Esophagus squamous epithelium (tissue), 5 donors: Measurements from ENCODE around the gene CD300LG. TPM values are rescaled to one million over a fixed set of nuclear protein-coding genes. Genes with fewer than 3 reads are reported as not detected.
A peak's percentile ranks its signal among the peaks of the same experiment; 100 is the strongest.

Experiments used
- DNase-seq: peaks from one replicate; lab custom pipeline; 2025; lab: John Stamatoyannopoulos, UW
- H3K27ac ChIP-seq, 4 donors: fragments of 200-600 bp; sonication (generic); one replicate each; pipeline ENCODE4 v1.5.1; 2016 to 2019; ENCODE audit warnings: mild to moderate bottlenecking in 1 of 4
- H3K27me3 ChIP-seq, 4 donors: fragments of 200-600 bp; sonication (generic); 1 replicate in 3 of 4; 2 replicates in 1 of 4; pipeline versions ENCODE4 v1.5.1 to v1.6.0; 2017 to 2021; ENCODE audit warnings: antibody characterized with exemption in 1 of 4
- H3K36me3 ChIP-seq, 3 donors: fragments of 200-600 bp; sonication (generic); one replicate each; pipeline ENCODE4 v1.5.1; 2016 to 2019
- H3K4me1 ChIP-seq, 3 donors: fragments of 200-600 bp; sonication (generic); one replicate each; pipeline ENCODE4 v1.5.1; 2017 to 2019
- H3K4me3 ChIP-seq, 4 donors: fragments of 200-600 bp; sonication (generic); 1 replicate in 3 of 4; 2 replicates in 1 of 4; pipeline ENCODE4 v1.5.1; 2016 to 2019; ENCODE audit warnings: mild to moderate bottlenecking in 2 of 4, moderate library complexity in 1 of 4
- H3K9me3 ChIP-seq, 3 donors: fragments of 200-600 bp; sonication (generic); one replicate each; pipeline ENCODE4 v1.5.1; 2016 to 2019
- CTCF ChIP-seq, 6 experiments: fragments of 450-650 bp in 4 of 6; fragments of 200-600 bp in 2 of 6; sonication (generic) in 2 of 6; IDR thresholded peaks; one replicate each; pipeline ENCODE4 v1.5.1; 2016 to 2019; ENCODE audit warnings: antibody characterized with exemption in 6 of 6, mild to moderate bottlenecking in 4 of 6, moderate library complexity in 4 of 6
- POLR2A ChIP-seq, 4 donors: fragments of 450-650 bp; IDR thresholded peaks; one replicate each; pipeline ENCODE4 v1.6.1; 2017; ENCODE audit warnings: antibody characterized with exemption in 4 of 4, mild to moderate bottlenecking in 4 of 4, moderate library complexity in 3 of 4
- WGBS, 2 donors: methylation state at CpG; one replicate each; pipeline ENCODE4 v1.1.5; 2018; 5-methylcytosine and 5-hydroxymethylcytosine counted together
- intact Hi-C: fragments of 100-400 bp; cut with DNase I; formaldehyde crosslinking; loops from one replicate; pipeline ENCODE4 v1.15.0; 2022
- total RNA-seq, 4 donors: library from RNA; depleted of rRNA; stranded (reverse); fragments of >200 nt; gene quantifications; one replicate each; pipeline ENCODE4 v1.1.0, GENCODE V29; 2016
- donor health status: DM: yes; HTN: yes; CAD: no.

The CD300LG gene
- total RNA-seq, 4 donors from 2014 or later: 0.30 to 2.3 (median 0.94) TPM

- no peak for DNase-seq
- no peak for TF ChIP-seq CTCF (IDR thresholded peaks at IDR 0.05)
- no peak for TF ChIP-seq POLR2A (IDR thresholded peaks at IDR 0.05)
- Histone ChIP-seq H3K27ac (no peak overlapping the region), H3K4me1 (peaks cover 0 to 9% (median 0%) of the 10 kb centered on the region in 3 donors), H3K4me3 (no peak overlapping the region), H3K36me3 (peaks cover 0 to 6% (median 0%) of the 10 kb centered on the region in 3 donors), H3K27me3 (no peaks in the 10 kb centered on the region), H3K9me3 (no peaks in the 10 kb centered on the region)
- 85% methylated on average over 4 of the region's 10 CpGs; no CpG with 5 or more reads in 1 of the 2 donors for WGBS, 2 donors
- intact Hi-C loops: no loop called here
Measured at GRCh38 chr17:43877451-43878155, 30.6 kb downstream of the CD300LG start.

GRCh38 chr17:43878260-43879175 lies 31.5 kb downstream of the CD300LG start:
- Histone ChIP-seq H3K27ac (no peak overlapping the region), H3K4me1 (peaks cover 0 to 8% (median 0%) of the 10 kb centered on the region in 3 donors), H3K4me3 (no peak overlapping the region), H3K27me3 (no peaks in the 10 kb centered on the region), H3K9me3 (no peaks in the 10 kb centered on the region), H3K36me3 (peaks cover 0 to 6% (median 0%) of the 10 kb centered on the region in 3 donors)
- TF ChIP-seq POLR2A (IDR thresholded peaks at IDR 0.05): no peak
- peak; percentile 84 to 97 (median 92) for TF ChIP-seq CTCF (IDR thresholded peaks at IDR 0.05)
- intact Hi-C loops: no loop called here
- no peak for DNase-seq
- WGBS, 2 donors: 17 to 27% methylated on average over 3 to 7 of the region's 13 CpGs

GRCh38 chr17:43879723-43880419 lies 32.9 kb downstream of the CD300LG start:
- Histone ChIP-seq H3K27me3 (no peaks in the 10 kb centered on the region), H3K4me3 (no peak overlapping the region), H3K9me3 (no peaks in the 10 kb centered on the region), H3K27ac (no peak overlapping the region), H3K36me3 (peaks cover 0 to 6% (median 0%) of the 10 kb centered on the region in 3 donors), H3K4me1 (peaks cover 0 to 8% (median 0%) of the 10 kb centered on the region in 3 donors)
- no peak for DNase-seq
- TF ChIP-seq CTCF (IDR thresholded peaks at IDR 0.05) (no peak), POLR2A (IDR thresholded peaks at IDR 0.05) (no peak)
- 83 to 84% methylated on average over 19 to 20 of the region's 20 CpGs for WGBS, 2 donors
- intact Hi-C loops: no loop called here

GRCh38 chr17:43880420-43880991 lies 33.5 kb downstream of the CD300LG start:
- no peak for DNase-seq
- Histone ChIP-seq H3K27ac (no peak overlapping the region), H3K27me3 (no peaks in the 10 kb centered on the region), H3K36me3 (peaks cover 0 to 6% (median 0%) of the 10 kb centered on the region in 3 donors), H3K4me3 (no peak overlapping the region), H3K4me1 (peaks cover 0 to 8% (median 0%) of the 10 kb centered on the region in 3 donors), H3K9me3 (no peaks in the 10 kb centered on the region)
- no peak for TF ChIP-seq POLR2A (IDR thresholded peaks at IDR 0.05)
- peak in 5 of 6 experiments; percentile 56 to 73 (median 57) for TF ChIP-seq CTCF (IDR thresholded peaks at IDR 0.05)
- 60 to 92% methylated on average over 3 to 8 of the region's 20 CpGs for WGBS, 2 donors
- intact Hi-C loops: no loop called here
